Activated T-helper 2 cell treated with anti-CD3 and anti-CD28 coated beads, Interferon-gamma antibody, Interleukin-2, Interleukin-4, amounts not matched to agents 10 μg/mL and 5 μg/mL and 100 μg/mL, durations not matched to agents 14 hours and 24 hours and 36 hours (primary cell): Measurements from ENCODE around the gene DDI2. TPM values are rescaled to one million over a fixed set of nuclear protein-coding genes. Genes with fewer than 3 reads are reported as not detected.
A peak's percentile ranks its signal among the peaks of the same experiment; 100 is the strongest.

Experiments
- DNase-seq: peaks from one replicate; pipeline ENCODE4 v3.0.0; 2021; ENCODE audit warnings: low spot score
- H3K27ac Mint-ChIP-seq: one replicate; pipeline ENCODE4 v1.8.0; 2021; ENCODE audit warnings: mixed read lengths
- H3K27me3 Mint-ChIP-seq: one replicate; pipeline ENCODE4 v1.8.0; 2021; ENCODE audit warnings: low read depth, mixed read lengths
- H3K36me3 Mint-ChIP-seq: one replicate; pipeline ENCODE4 v1.8.0; 2021; ENCODE audit warnings: low read depth, mixed read lengths
- H3K4me1 Mint-ChIP-seq: one replicate; pipeline ENCODE4 v1.8.0; 2021; ENCODE audit warnings: low read depth, mixed read lengths
- H3K4me3 Mint-ChIP-seq: one replicate; pipeline ENCODE4 v1.8.0; 2021; ENCODE audit warnings: low read depth, mild to moderate bottlenecking, moderate library complexity, mixed read lengths
- H3K9me3 Mint-ChIP-seq: one replicate; pipeline ENCODE4 v1.8.0; 2021; ENCODE audit warnings: mixed read lengths
- intact Hi-C: fragments of 100-400 bp; cut with micrococcal nuclease; formaldehyde crosslinking; loops from one replicate; pipeline ENCODE4 v1.15.1; 2023
- total RNA-seq: library from RNA; stranded (reverse); gene quantifications from 2 replicates; pipeline ENCODE4 v1.2.3, GENCODE V29; 2022

DDI2 gene
- total RNA-seq: 46.4 and 47.7 TPM in 2 replicates

DNA sequence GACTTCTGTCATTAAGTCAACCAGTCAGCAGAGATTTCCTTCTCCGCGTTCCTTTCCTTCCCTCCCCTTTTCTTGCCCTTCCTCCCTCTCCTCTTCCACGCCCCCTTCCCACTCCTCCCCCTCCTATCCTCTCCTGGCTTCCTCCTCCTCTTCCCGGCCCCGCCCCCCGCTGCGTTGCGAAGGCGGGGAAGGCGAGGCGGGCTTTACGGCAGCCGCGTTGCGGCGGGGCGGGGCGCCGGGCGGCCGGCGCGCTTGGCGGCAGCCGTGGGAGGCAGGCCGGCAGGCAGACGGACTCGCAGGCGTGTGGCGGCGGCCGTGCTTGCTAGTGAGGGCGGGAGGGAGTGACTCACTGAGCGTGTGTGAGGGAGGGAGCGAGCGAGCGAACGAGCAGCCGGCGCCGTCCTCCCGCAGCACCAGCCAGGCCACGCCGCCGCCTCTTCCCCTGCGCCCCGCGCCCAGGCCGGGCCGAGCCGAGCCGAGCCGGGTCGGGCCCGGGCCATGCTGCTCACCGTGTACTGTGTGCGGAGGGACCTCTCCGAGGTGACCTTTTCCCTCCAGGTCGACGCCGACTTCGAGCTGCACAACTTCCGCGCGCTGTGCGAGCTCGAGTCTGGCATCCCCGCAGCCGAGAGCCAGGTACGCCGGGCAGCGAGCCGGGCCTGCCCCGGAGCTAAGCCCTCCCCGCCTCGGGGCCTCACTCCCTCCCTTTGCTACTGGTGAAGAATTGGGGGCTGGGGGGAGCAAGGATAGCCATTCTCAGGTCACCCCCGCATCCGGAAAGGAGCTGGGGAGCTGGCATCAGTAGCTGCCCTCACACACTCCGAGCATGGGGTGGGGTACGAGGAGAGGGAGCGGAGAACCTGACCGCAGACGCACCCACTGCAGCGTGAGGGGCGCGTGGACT lies at the start of gene DDI2:
Gene DDI2, plus strand, starts transcription at position 286 of the 904 bp plus-strand sequence. Its CDS starts 213 bp downstream, at position 499.
- peak; percentile 93 for DNase-seq
- Mint-ChIP-seq H3K9me3 (no peaks in the 10 kb centered on the region), H3K4me1 (peaks cover 31% of the 10 kb centered on the region), H3K36me3 (peaks cover 24% of the 10 kb centered on the region), H3K4me3 (peak within 1 kb of the TSS; percentile 85), H3K27me3 (no peaks in the 10 kb centered on the region), H3K27ac (peak within 1 kb of the TSS; percentile 95)
- intact Hi-C loops: loop anchor here (1.0 to 10.0 kb wide), 5 partner anchors 65 to 750 kb away; partner anchors contain the start of genes DNAJC16, PLEKHM2, SZRD1 and ZBTB17

DNA sequence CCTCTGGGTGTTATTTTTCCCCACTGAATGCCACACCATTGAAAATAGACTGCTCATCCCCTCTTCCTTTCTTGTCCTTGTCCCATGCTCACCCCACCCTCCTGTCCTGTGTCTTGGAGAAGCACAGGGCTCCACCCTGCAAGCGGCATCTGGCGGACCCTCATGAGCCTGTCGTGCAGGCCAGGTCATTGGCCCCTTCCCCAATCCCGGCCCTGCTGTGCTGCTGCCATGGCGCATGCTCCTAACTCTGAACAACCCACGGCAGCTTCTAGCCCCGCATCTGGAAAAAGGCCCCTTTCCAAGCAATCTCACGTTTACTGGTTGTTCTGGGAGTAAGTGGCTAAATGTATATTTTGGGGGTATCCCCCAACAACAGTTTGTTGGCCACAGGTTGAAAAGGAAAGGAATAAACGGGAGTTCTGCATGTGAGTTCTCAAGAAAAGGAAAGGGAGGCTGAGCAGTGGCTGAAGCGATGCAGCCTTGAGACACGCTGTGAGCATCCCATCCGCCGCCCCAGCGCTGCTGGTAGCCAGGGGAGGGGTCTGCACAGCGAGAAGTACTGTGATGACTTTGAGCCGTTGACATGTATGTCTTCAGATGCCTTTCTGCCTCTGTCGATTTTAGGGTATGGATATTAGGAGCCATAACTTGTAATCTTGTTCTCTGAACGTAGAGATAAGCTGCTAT lies 48.7 kb upstream of the DDI2 start:
- no peak overlapping the region for H3K27ac Mint-ChIP-seq
- H3K36me3 Mint-ChIP-seq: peaks cover 64% of the 10 kb centered on the region

DNA sequence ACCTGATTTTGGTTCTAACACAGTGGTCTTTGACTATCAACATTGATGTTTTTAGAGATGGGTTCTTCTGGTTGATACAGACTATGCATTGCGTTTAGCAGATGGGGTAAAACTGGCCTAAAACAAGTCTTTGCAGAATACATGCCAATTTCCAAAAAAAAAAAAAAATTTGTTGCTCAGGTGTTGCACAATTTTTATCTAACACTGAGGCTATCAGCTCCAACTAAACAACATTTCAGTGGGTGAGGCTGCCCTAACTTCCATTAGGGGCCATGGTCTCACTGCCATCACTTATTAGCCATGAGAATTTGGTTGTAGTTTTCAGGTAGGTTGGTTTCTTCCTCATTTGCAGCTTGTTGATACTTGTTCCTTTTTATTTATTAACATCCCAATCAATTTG lies 46.4 kb upstream of the DDI2 start:
- H3K27me3 Mint-ChIP-seq: no peaks in the 10 kb centered on the region
- H3K4me1 Mint-ChIP-seq: peaks cover 2% of the 10 kb centered on the region
- peaks cover 58% of the 10 kb centered on the region for H3K36me3 Mint-ChIP-seq
- intact Hi-C loops: no loop called here
- no peak for DNase-seq
- H3K27ac Mint-ChIP-seq: no peak overlapping the region
- no peak overlapping the region for H3K4me3 Mint-ChIP-seq
- H3K9me3 Mint-ChIP-seq: no peaks in the 10 kb centered on the region

More for the DNA sequence above, 48.7 kb upstream of the DDI2 start:
- Mint-ChIP-seq H3K4me1 (peaks cover 2% of the 10 kb centered on the region), H3K27me3 (no peaks in the 10 kb centered on the region), H3K9me3 (no peaks in the 10 kb centered on the region), H3K4me3 (no peak overlapping the region)
- intact Hi-C loops: no loop called here
- DNase-seq: no peak

DNA sequence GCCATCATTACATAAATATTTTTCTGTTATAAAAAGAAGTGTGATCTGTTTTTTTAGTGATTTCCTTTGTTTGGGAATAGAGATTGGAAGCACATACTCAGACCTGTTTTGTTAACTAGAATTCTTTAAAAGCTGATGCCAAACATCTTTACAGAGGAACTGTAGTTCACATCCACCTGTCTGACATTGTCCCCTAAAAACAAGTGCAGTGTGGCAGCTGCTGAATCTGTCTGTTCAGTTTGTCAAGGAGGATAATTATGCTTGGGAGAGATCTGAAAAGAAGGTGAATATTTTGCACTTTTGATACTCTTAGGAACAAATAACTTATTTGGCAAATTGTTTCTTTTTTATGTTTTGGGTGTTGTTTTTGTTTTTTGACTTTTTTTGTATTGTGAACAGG lies 46.0 kb upstream of the DDI2 start:
- Mint-ChIP-seq H3K4me1 (peaks cover 2% of the 10 kb centered on the region), H3K27me3 (no peaks in the 10 kb centered on the region), H3K9me3 (no peaks in the 10 kb centered on the region), H3K36me3 (peaks cover 54% of the 10 kb centered on the region), H3K4me3 (no peak overlapping the region), H3K27ac (peak overlapping the region; percentile 7)
- DNase-seq: no peak
- intact Hi-C loops: no loop called here

DNA sequence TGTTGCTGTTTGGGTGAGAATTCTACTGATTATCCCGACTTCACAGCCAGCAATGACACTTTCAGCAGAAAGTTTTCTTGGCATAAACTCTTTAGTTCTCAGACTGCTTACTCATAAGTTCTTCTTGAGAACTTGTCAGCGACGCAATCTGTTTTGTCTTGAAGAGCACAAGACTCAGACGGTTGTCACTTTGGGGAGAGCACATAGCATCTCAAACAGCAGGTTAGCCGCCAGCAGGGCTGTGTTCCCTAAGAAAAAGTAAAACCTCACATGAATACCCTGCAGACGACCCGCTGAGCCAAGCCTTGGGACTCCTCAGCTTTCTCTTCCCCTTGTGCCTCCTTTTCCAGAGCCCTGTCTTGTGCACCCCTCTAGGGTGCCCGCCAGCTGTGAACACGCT lies 43.8 kb upstream of the DDI2 start:
- no peaks in the 10 kb centered on the region for H3K9me3 Mint-ChIP-seq
- peaks cover 47% of the 10 kb centered on the region for H3K36me3 Mint-ChIP-seq
- DNase-seq: no peak
- intact Hi-C loops: no loop called here
- H3K4me1 Mint-ChIP-seq: peaks cover 9% of the 10 kb centered on the region
- H3K27me3 Mint-ChIP-seq: no peaks in the 10 kb centered on the region
- no peak overlapping the region for H3K4me3 Mint-ChIP-seq
- peak overlapping the region; percentile 12 for H3K27ac Mint-ChIP-seq

DNA sequence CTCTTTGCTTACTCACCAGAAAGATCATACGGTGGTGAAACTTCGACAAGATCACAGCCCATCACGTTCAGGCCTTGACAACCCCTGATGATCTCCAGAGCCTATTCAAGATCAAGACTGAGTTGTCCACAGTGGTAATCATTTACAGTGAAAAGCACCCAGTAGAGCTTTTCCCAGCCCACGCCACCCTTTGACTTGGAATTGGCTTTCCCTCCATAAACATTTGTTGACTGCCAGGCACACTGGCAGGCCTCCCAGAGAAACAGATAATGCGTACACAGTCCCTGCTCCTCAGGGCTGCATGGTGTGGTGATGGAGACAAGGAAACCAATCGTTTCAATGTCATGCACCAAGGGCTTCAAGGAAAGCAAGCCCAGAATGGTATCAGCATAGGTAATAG lies 42.5 kb upstream of the DDI2 start:
- intact Hi-C loops: no loop called here
- H3K9me3 Mint-ChIP-seq: no peaks in the 10 kb centered on the region
- no peak overlapping the region for H3K4me3 Mint-ChIP-seq
- peaks cover 21% of the 10 kb centered on the region for H3K4me1 Mint-ChIP-seq
- peaks cover 51% of the 10 kb centered on the region for H3K36me3 Mint-ChIP-seq
- no peak for DNase-seq
- no peak overlapping the region for H3K27ac Mint-ChIP-seq
- H3K27me3 Mint-ChIP-seq: no peaks in the 10 kb centered on the region

DNA sequence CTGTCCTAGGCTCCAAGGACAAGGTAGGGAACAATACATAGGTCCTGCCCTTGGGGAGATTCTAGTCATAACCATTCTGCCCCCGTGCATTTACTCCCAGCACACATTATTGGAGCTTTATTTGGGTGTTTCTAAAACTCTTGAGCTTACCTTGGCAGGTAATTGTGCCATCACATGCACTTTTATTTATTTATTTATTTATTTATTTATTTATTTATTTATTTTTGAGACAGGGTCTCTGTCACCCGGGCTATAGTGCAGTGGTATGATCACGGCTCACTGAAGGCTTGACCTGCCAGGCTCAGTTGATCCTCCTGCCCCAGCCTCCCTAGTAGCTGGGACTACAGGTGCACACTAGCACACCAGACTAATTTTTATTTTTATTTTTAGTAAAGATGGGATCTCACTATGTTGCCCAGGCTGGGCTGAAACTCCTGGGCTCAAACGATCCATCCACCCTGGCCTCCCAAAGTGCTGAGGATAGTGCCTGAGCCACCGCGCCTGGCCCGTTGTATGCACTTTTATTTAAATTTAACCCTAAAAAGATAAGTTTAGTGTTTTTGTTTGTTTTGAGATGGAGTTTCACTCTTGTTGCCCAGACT lies 41.6 kb upstream of the DDI2 start:
- intact Hi-C loops: no loop called here
- Mint-ChIP-seq H3K27ac (no peak overlapping the region), H3K36me3 (peaks cover 51% of the 10 kb centered on the region), H3K4me1 (peaks cover 24% of the 10 kb centered on the region), H3K4me3 (no peak overlapping the region), H3K27me3 (no peaks in the 10 kb centered on the region), H3K9me3 (no peaks in the 10 kb centered on the region)
- DNase-seq: no peak

DNA sequence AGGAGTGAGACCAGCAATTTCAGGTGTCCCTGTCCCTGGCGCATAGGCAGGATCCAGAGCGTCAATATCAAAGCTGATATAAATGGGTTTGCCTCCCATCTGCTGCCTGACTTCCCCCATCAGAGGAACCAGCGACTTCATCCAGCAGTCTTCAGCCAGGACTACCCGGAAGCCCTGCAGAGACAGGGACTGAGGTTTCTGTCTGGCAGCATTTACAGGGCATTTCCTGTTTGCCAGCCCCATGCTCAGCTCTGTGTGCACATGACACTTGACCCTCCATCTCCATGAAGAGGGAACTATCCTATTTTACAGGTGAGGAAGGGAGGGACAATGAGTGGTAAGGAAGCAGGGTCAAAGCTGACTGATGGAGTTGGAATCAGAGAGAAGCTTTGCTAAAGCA lies 39.6 kb upstream of the DDI2 start:
- Mint-ChIP-seq H3K4me3 (peak overlapping the region; percentile 3), H3K4me1 (peaks cover 24% of the 10 kb centered on the region), H3K27ac (peak overlapping the region; percentile 93), H3K27me3 (no peaks in the 10 kb centered on the region), H3K36me3 (peaks cover 41% of the 10 kb centered on the region), H3K9me3 (no peaks in the 10 kb centered on the region)
- DNase-seq: no peak
- intact Hi-C loops: no loop called here

DNA sequence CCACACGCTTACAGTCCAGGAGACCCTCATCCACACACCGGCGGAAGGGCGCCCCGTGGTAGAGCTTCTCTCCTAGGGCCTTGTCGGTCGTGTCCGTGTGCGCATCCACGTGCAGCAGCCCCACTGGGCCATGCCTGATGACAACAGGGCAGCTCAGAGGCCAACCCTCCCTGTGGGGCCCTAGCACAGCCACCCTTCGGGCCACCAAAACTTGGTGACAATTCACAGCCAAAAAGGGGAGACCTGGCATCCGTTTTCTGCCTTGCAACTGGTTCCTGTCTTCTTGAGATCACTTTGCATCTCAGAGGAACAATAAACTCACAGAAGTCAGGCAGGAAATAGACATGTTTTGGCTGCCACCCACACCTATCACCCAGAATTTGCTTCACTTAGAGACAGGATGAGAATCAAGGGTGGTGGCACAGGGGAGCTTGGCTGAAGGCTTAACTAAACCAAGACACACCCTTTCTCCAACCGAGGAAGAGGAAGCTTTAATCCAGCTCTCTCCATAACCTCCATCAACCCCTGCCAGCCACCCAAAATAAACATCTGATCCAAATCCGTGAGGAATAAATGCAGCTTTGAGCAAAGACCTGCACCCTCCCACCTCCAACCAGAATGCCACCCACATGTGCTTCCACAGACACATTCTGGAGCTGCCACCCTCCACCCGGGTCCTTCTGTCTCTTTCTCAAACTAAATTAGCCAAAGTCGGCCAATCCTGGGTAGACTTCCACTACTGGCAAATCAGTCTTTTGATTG lies 38.2 kb upstream of the DDI2 start:
- DNase-seq: peak; percentile 23
- Mint-ChIP-seq H3K36me3 (peaks cover 46% of the 10 kb centered on the region), H3K4me3 (peak overlapping the region; percentile 56), H3K4me1 (peaks cover 30% of the 10 kb centered on the region), H3K9me3 (no peaks in the 10 kb centered on the region), H3K27me3 (no peaks in the 10 kb centered on the region), H3K27ac (peak overlapping the region; percentile 93)
- intact Hi-C loops: no loop called here

DNA sequence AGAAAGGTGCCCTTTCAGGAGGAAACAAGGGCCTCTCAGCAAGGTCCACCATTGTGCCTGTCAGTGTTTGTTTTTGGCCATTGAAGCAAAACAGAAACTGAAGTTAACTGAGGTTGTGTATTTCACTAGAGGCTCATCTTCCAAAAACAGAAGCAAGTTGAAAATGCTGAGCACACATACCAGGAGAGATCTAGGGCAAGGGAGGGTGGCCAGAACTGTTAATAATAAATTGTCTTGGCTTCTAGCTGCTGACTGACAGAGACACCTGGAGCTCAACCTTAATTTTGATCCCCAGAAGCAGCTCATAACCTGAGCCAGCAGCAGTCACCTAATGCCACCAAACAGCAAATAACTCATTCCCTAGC lies 37.6 kb upstream of the DDI2 start:
- intact Hi-C loops: no loop called here
- peaks cover 45% of the 10 kb centered on the region for H3K36me3 Mint-ChIP-seq
- peak overlapping the region; percentile 93 for H3K27ac Mint-ChIP-seq
- H3K4me1 Mint-ChIP-seq: peaks cover 30% of the 10 kb centered on the region
- no peaks in the 10 kb centered on the region for H3K27me3 Mint-ChIP-seq
- H3K4me3 Mint-ChIP-seq: peak overlapping the region; percentile 56
- no peaks in the 10 kb centered on the region for H3K9me3 Mint-ChIP-seq
- no peak for DNase-seq

DNA sequence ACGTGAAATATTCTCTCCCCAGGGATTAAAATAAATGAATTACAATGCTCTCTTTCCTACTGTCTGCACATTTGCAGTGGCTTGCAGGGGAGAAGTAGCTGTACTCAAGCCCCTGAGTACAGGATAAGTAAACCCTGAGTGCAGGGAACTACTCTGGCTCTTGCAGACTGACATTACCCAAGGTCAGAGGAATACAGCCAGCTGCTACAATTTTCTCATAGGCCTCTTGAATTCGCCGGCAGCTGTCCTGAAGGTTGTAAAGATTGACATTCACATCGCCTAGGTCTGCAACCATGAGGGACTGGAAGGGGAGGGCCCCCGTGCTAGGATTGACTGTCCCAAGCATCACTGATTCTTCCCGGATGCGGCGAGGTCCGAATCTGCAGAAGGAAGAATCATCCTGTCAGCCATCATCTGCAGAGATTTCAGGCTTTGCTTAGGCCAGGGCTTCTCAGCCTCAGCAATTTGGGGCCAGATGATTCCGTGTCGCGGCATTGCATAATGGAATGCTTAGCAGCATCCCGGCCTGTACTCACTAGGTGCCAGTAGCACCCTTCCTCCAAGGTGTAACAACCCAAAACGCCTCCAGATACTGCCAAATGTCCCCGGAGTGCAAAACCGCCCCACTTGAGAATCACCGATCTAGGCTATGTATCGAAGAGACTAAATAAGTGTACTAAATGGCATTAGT lies 34.1 kb upstream of the DDI2 start:
- H3K27ac Mint-ChIP-seq: peak overlapping the region; percentile 70
- peaks cover 45% of the 10 kb centered on the region for H3K36me3 Mint-ChIP-seq
- H3K9me3 Mint-ChIP-seq: no peaks in the 10 kb centered on the region
- DNase-seq: no peak
- peaks cover 30% of the 10 kb centered on the region for H3K4me1 Mint-ChIP-seq
- H3K4me3 Mint-ChIP-seq: peak overlapping the region; percentile 81
- intact Hi-C loops: no loop called here
- no peaks in the 10 kb centered on the region for H3K27me3 Mint-ChIP-seq
